ENCODE results near the gene MBNL1.

MBNL1 gene

GRCh38 chr3:152293347-152294006 is 24.7 kb downstream of the MBNL1 start:
- H3K4me3 Mint-ChIP-seq = peak overlapping the region; percentile 14
- H3K9me3 Mint-ChIP-seq = no peaks in the 10 kb centered on the region
- DNase-seq (ENCODE audit: low spot score in 2 of 2) (no peak), ATAC-seq (no peak)
- peaks cover 50% of the 10 kb centered on the region for H3K36me3 Mint-ChIP-seq
- H3K27ac Mint-ChIP-seq = peak overlapping the region; percentile 50
- peaks cover 64% of the 10 kb centered on the region for H3K4me1 Mint-ChIP-seq

GRCh38 chr3:152295344-152295743 is 26.6 kb downstream of the MBNL1 start:
- peak overlapping the region; percentile 68 for H3K27ac Mint-ChIP-seq
- ATAC-seq (no peak), DNase-seq (ENCODE audit: low spot score in 2 of 2) (no peak)
- H3K4me1 Mint-ChIP-seq = peaks cover 69% of the 10 kb centered on the region
- no peaks in the 10 kb centered on the region for H3K9me3 Mint-ChIP-seq
- H3K36me3 Mint-ChIP-seq = peaks cover 68% of the 10 kb centered on the region
- peak overlapping the region; percentile 31 for H3K4me3 Mint-ChIP-seq

GRCh38 chr3:152295806-152296205 is 27.1 kb downstream of the MBNL1 start:
- no peaks in the 10 kb centered on the region for H3K9me3 Mint-ChIP-seq
- no peak for DNase-seq (ENCODE audit: low spot score in 2 of 2)
- no peak for ATAC-seq
- peaks cover 68% of the 10 kb centered on the region for H3K4me1 Mint-ChIP-seq
- H3K36me3 Mint-ChIP-seq = peaks cover 70% of the 10 kb centered on the region
- peak overlapping the region; percentile 68 for H3K27ac Mint-ChIP-seq
- peak overlapping the region; percentile 31 for H3K4me3 Mint-ChIP-seq

- Mint-ChIP-seq H3K36me3 (peaks cover 72% of the 10 kb centered on the region), H3K4me1 (peaks cover 62% of the 10 kb centered on the region), H3K9me3 (no peaks in the 10 kb centered on the region), H3K4me3 (peak overlapping the region; percentile 31), H3K27ac (peak overlapping the region; percentile 68)
- ATAC-seq (no peak), DNase-seq (ENCODE audit: low spot score in 2 of 2) (no peak)
These were observed 27.7 kb downstream of the MBNL1 start for GRCh38 chr3:152296382-152296781.

- Mint-ChIP-seq H3K4me3 (peak overlapping the region; percentile 31), H3K36me3 (peaks cover 73% of the 10 kb centered on the region), H3K4me1 (peaks cover 56% of the 10 kb centered on the region), H3K27ac (peak overlapping the region; percentile 8), H3K9me3 (no peaks in the 10 kb centered on the region)
- DNase-seq (ENCODE audit: low spot score in 2 of 2) (no peak), ATAC-seq (no peak)
These were observed 28.2 kb downstream of the MBNL1 start for GRCh38 chr3:152296971-152297370.

GRCh38 chr3:152298393-152299248 is 29.9 kb downstream of the MBNL1 start:
- Mint-ChIP-seq H3K9me3 (no peaks in the 10 kb centered on the region), H3K36me3 (peaks cover 82% of the 10 kb centered on the region), H3K4me1 (peaks cover 59% of the 10 kb centered on the region), H3K4me3 (peak overlapping the region; percentile 70), H3K27ac (peak overlapping the region; percentile 90)
- peak; percentile 89 for ATAC-seq
- DNase-seq (ENCODE audit: low spot score in 2 of 2) = peak; percentile 51 to 83

- peak overlapping the region; percentile 70 for H3K4me3 Mint-ChIP-seq
- H3K4me1 Mint-ChIP-seq = peaks cover 59% of the 10 kb centered on the region
- peaks cover 79% of the 10 kb centered on the region for H3K36me3 Mint-ChIP-seq
- no peak for DNase-seq (ENCODE audit: low spot score in 2 of 2)
- peak; percentile 46 for ATAC-seq
- H3K9me3 Mint-ChIP-seq = no peaks in the 10 kb centered on the region
- H3K27ac Mint-ChIP-seq = peak overlapping the region; percentile 90
These were observed 30.7 kb downstream of the MBNL1 start for GRCh38 chr3:152299249-152299976.

- Mint-ChIP-seq H3K36me3 (peaks cover 82% of the 10 kb centered on the region), H3K27ac (peak overlapping the region; percentile 90), H3K4me3 (peak overlapping the region; percentile 70), H3K4me1 (peaks cover 62% of the 10 kb centered on the region), H3K9me3 (no peaks in the 10 kb centered on the region)
- DNase-seq (ENCODE audit: low spot score in 2 of 2) (no peak), ATAC-seq (no peak)
These were observed 31.5 kb downstream of the MBNL1 start for GRCh38 chr3:152300029-152300731.

- peak; percentile 67 for ATAC-seq
- Mint-ChIP-seq H3K4me1 (peaks cover 61% of the 10 kb centered on the region), H3K9me3 (no peaks in the 10 kb centered on the region), H3K36me3 (peaks cover 82% of the 10 kb centered on the region), H3K4me3 (peak overlapping the region; percentile 70), H3K27ac (peak overlapping the region; percentile 90)
- no peak for DNase-seq (ENCODE audit: low spot score in 2 of 2)
These were observed 33.0 kb downstream of the MBNL1 start for GRCh38 chr3:152301745-152302181.

- DNase-seq (ENCODE audit: low spot score in 2 of 2) = no peak
These were observed 33.8 kb downstream of the MBNL1 start for GRCh38 chr3:152302521-152303021.

GRCh38 chr3:152304160-152304559 is 35.4 kb downstream of the MBNL1 start:
- H3K9me3 Mint-ChIP-seq = no peaks in the 10 kb centered on the region
- ATAC-seq = no peak
- no peak for DNase-seq (ENCODE audit: low spot score in 2 of 2)
- H3K4me1 Mint-ChIP-seq = peaks cover 61% of the 10 kb centered on the region
- H3K27ac Mint-ChIP-seq = no peak overlapping the region
- no peak overlapping the region for H3K4me3 Mint-ChIP-seq
- H3K36me3 Mint-ChIP-seq = peaks cover 75% of the 10 kb centered on the region

More at GRCh38 chr3:152302521-152303021, 33.8 kb downstream of the MBNL1 start:
- H3K27ac Mint-ChIP-seq = peak overlapping the region; percentile 90
- peaks cover 82% of the 10 kb centered on the region for H3K36me3 Mint-ChIP-seq
- H3K4me1 Mint-ChIP-seq = peaks cover 57% of the 10 kb centered on the region
- H3K4me3 Mint-ChIP-seq = peak overlapping the region; percentile 70
- peak; percentile 41 for ATAC-seq
- no peaks in the 10 kb centered on the region for H3K9me3 Mint-ChIP-seq

GRCh38 chr3:152305075-152305474 is 36.3 kb downstream of the MBNL1 start:
- peaks cover 61% of the 10 kb centered on the region for H3K4me1 Mint-ChIP-seq
- no peaks in the 10 kb centered on the region for H3K9me3 Mint-ChIP-seq
- no peak overlapping the region for H3K4me3 Mint-ChIP-seq
- H3K27ac Mint-ChIP-seq = peak overlapping the region; percentile 29
- no peak for DNase-seq (ENCODE audit: low spot score in 2 of 2)
- ATAC-seq = no peak
- peaks cover 75% of the 10 kb centered on the region for H3K36me3 Mint-ChIP-seq

- H3K9me3 Mint-ChIP-seq = no peaks in the 10 kb centered on the region
- peaks cover 71% of the 10 kb centered on the region for H3K36me3 Mint-ChIP-seq
- no peak for DNase-seq (ENCODE audit: low spot score in 2 of 2)
- H3K27ac Mint-ChIP-seq = peak overlapping the region; percentile 84
- H3K4me3 Mint-ChIP-seq = no peak overlapping the region
- no peak for ATAC-seq
- H3K4me1 Mint-ChIP-seq = peaks cover 50% of the 10 kb centered on the region
These were observed 39.2 kb downstream of the MBNL1 start for GRCh38 chr3:152307829-152308474.

GRCh38 chr3:152308475-152308844 is 39.7 kb downstream of the MBNL1 start:
- Mint-ChIP-seq H3K4me1 (peaks cover 45% of the 10 kb centered on the region), H3K9me3 (no peaks in the 10 kb centered on the region), H3K4me3 (peak overlapping the region; percentile 21), H3K27ac (peak overlapping the region; percentile 84), H3K36me3 (peaks cover 76% of the 10 kb centered on the region)
- ATAC-seq (no peak), DNase-seq (ENCODE audit: low spot score in 2 of 2) (no peak)

All from stimulated activated effector memory CD8-positive, alpha-beta T cell treated with anti-CD3 and anti-CD28 coated beads, Interleukin-12 subunit alpha, Interleukin-12 subunit beta, amount 100 ng/mL, for 72 hours (primary cell).